Bronchial epithelial cell (primary cell): ENCODE results near the gene RNF14. TPM values are rescaled to one million over a fixed set of nuclear protein-coding genes. Genes with fewer than 3 reads are reported as not detected.

ENCODE experiments used
- DNase-seq: peaks from one replicate; pipeline ENCODE4 v3.0.0-alpha.2; 2010; ENCODE audit warnings: low read depth
- FAIRE-seq: peaks from 2 replicates; lab custom pipeline; 2011; peaks lifted over from hg19 to GRCh38; lab: Jason Lieb, UNC
- H3K27me3 ChIP-seq: 2 replicates; pipeline ENCODE4 v1.5.1; 2011; ENCODE audit warnings: low read length; ENCODE audit not compliant: control insufficient read depth, insufficient read depth
- H3K36me3 ChIP-seq: 2 replicates; pipeline ENCODE4 v1.5.1; 2011; ENCODE audit warnings: low read length; ENCODE audit not compliant: control insufficient read depth, insufficient read depth
- H3K4me3 ChIP-seq: 2 replicates; pipeline ENCODE4 v1.5.1; 2011; ENCODE audit warnings: mild to moderate bottlenecking, low read depth, low read length, control low read depth
- total RNA-seq: library from RNA; depleted of rRNA; stranded (reverse); fragments of >200 nt; gene quantifications from 2 replicates; pipeline ENCODE4 v1.2.1, GENCODE V29; 2014
- TF ChIP-seq, protein P1 (sequence below): IDR thresholded peaks from 2 replicates; pipeline ENCODE4 v1.5.1; 2011; ENCODE audit warnings: mild to moderate bottlenecking, moderate library complexity, low read length, control low read depth, inconsistent platforms; ENCODE audit not compliant: insufficient read depth, severe bottlenecking

The RNF14 gene
- total RNA-seq, 1 donor from 2014 or later, result 49.8 TPM

DNA sequence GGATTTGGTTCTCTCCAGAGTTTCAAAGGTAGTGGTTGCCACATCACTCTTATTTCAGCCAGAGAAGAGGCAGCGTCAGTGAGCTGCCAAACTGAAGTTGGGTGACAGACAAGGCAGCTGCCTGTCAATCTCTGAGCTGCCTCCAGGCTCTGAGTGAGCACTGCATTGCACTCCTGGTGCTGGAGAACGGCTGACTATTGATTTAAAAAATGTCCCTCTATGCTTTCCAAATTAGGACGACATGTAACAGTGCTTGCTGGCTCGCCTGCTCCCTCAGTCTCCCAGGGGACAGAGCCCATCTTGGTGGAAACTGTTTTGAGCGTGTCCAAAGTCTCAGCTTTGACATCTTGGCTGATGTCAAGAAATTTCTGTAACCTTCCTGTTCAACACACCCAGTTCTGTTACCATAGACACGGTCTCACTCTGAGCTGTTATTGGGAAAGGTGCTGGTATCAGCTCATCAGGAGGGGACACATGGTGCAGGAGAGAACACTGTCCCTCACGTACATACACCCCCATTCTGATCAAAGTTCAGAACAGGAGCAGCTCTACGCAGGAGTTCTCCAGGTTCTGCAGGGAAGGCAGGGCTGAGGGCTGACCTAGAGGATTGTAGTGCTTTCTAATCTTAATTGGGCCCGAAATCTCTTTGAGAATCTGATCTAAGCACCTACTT, 26.6 kb upstream of the RNF14 start:
- FAIRE-seq, result no peak
- TF ChIP-seq, protein P1, sequence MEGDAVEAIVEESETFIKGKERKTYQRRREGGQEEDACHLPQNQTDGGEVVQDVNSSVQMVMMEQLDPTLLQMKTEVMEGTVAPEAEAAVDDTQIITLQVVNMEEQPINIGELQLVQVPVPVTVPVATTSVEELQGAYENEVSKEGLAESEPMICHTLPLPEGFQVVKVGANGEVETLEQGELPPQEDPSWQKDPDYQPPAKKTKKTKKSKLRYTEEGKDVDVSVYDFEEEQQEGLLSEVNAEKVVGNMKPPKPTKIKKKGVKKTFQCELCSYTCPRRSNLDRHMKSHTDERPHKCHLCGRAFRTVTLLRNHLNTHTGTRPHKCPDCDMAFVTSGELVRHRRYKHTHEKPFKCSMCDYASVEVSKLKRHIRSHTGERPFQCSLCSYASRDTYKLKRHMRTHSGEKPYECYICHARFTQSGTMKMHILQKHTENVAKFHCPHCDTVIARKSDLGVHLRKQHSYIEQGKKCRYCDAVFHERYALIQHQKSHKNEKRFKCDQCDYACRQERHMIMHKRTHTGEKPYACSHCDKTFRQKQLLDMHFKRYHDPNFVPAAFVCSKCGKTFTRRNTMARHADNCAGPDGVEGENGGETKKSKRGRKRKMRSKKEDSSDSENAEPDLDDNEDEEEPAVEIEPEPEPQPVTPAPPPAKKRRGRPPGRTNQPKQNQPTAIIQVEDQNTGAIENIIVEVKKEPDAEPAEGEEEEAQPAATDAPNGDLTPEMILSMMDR, result no peak
- Histone ChIP-seq H3K4me3 (no peak overlapping the region), H3K27me3 (no peaks in the 10 kb centered on the region), H3K36me3 (peaks cover 5% of the 10 kb centered on the region)
- DNase-seq, result no peak

DNA sequence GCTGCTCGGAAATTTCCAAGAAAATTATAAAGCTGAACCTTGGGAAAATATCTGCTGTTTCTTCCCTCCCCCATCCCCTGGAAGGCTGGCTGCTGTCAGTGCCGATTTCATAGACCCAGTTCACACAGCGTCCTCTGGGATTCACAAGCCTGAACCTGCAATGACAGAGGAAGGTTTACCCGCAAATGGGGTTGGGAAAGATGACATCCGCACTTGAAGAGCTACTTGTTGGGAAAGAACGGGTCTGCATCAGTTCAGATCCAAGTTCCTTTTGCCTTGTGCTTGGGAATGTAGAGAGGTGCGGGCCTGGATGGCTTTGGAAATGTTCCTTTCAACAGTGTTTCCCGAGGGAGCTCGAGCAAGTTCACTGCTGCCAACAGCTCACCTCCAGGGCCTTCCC, 24.8 kb upstream of the RNF14 start:
- FAIRE-seq, result no peak
- peak; percentile 78 for DNase-seq
- TF ChIP-seq, protein P1, result no peak

DNA sequence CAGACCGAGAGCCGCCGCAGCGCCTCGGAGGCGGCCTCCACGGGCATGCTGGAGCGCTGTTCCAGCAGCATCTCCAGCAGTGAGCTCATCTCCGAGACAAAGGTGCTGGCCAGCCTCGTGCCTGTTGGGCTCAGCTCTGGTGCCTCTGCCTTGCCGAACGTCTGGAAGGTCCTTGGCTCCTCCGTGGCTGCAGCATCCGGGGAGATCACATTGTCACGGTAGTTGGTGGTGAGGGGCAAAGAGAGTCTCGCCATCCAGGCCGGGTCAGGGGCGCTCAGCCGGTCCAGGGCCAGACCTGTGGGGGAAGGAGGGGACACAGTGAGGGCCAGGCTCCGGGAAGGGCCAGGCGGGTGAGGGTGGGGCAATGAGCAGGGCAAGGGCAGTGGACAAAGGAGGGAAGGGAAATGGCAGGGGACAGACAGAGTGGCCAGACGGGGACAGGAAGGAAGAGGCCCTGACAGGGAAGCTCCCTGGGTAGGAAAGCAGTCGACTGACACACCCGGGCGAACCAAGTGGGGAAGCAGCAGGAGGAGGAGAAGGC, 23.3 kb upstream of the RNF14 start:
- Histone ChIP-seq H3K4me3 (no peak overlapping the region), H3K36me3 (no peaks in the 10 kb centered on the region), H3K27me3 (no peaks in the 10 kb centered on the region)
- TF ChIP-seq, protein P1, result no peak
- FAIRE-seq (no peak), DNase-seq (no peak)

More for the DNA sequence above, 24.8 kb upstream of the RNF14 start:
- no peak overlapping the region for H3K4me3 ChIP-seq
- H3K36me3 ChIP-seq, result peaks cover 1% of the 10 kb centered on the region
- H3K27me3 ChIP-seq, result no peaks in the 10 kb centered on the region

DNA sequence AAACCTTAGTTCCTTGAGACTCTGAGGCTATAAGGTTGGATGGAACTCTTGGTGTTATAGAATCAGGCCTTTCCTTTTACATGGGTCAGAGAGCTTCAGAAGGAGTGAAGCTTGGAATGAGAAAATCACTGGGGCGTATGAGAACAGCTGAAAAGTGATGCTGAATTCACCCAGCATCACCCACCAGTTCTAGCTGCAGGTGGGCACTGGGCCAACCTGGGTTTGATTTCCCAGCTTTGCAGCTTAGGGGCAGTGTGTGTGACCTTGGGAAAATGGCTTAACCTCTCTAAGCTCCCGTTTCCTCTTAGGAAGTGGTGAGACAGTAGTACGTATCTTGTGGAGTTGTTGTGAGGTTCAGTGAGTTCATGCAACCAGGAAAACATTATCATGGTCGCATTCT, 21.6 kb upstream of the RNF14 start:
- Histone ChIP-seq H3K36me3 (no peaks in the 10 kb centered on the region), H3K4me3 (no peak overlapping the region), H3K27me3 (no peaks in the 10 kb centered on the region)
- FAIRE-seq (no peak), DNase-seq (no peak)
- TF ChIP-seq, protein P1, result no peak

DNA sequence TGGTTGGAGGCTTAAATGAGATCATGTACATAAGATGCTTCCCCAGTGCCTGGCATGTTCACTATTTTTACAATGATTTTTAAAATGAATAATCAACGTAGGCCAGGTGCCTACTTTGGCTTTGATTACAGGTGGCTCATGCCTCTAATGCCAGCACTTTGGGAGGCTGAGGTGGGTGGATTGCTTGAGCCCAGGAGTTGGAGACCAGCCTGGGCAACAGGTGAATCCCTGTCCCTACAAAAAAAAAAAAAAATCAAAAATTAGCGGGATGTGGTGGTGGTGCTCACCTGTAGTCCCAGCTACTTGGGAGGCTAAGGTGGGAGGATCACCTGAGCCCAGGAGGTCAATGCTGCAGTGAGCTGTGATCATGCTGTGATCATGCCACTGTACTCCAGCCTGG, 20.1 kb upstream of the RNF14 start:
- FAIRE-seq (no peak), DNase-seq (no peak)
- Histone ChIP-seq H3K4me3 (no peak overlapping the region), H3K27me3 (no peaks in the 10 kb centered on the region), H3K36me3 (no peaks in the 10 kb centered on the region)
- TF ChIP-seq, protein P1, result no peak
